HG03139 (cell line): ENCODE measurements around the gene CHRNB4.
"Not testable (repeated sequence)": the region's sequence is repeated elsewhere in the genome, so short reads cannot be mapped to it uniquely, and the experiment has no call there.

Source experiments
- ATAC-seq: cut with Tn5 transposase; IDR thresholded peaks from one replicate; pipeline ENCODE4 v1.9.1; 2021; ENCODE audit not compliant: unreplicated experiment

CHRNB4 gene

DNA sequence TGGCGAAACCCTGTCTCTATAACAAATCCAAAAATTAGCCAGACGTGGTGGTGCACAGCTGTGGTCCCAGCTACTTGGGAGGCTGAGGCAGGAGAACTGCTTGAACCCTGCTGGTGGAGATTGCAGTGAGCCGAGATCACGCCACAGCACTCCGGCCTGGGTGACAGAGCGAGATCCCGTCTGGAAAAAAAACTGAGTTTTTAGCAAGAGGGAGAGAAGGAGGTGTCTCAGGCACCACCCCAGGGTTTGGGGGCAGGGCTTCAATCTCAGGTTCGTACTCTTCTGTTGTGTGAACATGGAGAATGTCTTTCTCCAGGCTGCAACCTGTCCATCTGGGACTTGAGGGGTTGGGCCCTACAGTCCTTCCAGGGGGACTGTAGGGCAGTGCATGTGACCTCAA lies 22.9 kb downstream of the CHRNB4 start:
- ATAC-seq: no peak

DNA sequence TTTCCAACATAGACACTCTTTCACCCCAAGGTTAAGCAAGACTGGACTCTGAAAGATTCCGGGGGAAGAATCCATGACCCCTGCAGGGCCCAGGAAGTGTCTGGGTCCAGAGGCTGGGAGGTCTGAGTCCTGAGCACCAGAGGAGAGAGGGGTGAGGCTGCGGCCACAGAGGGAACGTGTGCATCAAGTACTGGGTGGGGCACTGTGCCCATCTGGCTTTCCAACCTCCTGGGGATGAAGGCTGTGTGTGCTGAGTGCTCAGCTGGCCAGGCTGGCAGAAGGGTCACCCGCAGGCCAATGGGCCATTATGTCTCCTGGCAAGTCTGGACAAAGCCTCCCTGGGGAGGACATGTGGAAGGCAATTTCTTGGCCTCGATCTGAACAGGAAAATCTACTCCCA lies 23.5 kb downstream of the CHRNB4 start:
- no peak for ATAC-seq

GRCh38 chr15:78617076-78617475 lies 23.9 kb downstream of the CHRNB4 start:
- ATAC-seq: no peak

GRCh38 chr15:78616506-78616905 lies 24.5 kb downstream of the CHRNB4 start:
- no peak for ATAC-seq

DNA sequence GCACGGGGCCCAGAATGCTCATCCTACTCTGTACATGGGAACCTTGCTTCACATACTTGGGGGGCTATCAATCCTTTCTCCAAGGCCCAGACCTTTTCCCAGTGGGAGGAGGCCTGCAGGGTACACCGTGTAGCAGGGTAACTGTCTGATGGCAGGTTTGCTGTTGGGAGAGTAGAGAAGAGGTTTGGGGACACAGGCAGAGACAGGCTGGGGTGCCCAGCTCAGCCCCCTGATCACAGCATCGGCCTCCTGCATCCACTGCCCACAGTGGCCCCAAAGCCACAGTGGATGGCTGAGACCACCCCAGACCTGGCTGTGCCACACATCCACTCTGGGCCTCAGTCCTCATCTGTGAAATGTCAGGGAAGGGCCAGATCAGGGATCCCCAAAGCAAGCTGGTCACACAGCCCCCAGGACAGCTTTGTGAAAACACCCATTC lies 25.8 kb downstream of the CHRNB4 start:
- ATAC-seq: no peak

DNA sequence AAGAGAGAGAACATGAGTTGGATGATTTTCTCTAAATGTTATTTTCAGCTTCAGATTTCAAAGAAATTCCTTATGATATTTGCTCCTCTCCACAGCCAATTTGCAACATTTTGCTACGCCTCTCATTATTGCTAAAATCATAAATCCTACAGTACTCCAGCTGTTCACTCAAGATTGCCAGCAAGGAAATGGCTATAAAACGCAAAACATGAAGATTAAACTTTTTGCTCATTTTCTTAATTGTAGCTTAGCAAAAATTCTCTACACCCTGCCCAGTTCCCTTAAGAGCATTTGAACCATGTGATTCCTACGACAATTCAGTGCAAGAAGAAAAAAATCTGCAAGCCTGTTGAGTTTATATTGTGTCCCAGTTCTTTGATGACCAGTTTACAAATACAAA lies 27.0 kb downstream of the CHRNB4 start:
- no peak for ATAC-seq

DNA sequence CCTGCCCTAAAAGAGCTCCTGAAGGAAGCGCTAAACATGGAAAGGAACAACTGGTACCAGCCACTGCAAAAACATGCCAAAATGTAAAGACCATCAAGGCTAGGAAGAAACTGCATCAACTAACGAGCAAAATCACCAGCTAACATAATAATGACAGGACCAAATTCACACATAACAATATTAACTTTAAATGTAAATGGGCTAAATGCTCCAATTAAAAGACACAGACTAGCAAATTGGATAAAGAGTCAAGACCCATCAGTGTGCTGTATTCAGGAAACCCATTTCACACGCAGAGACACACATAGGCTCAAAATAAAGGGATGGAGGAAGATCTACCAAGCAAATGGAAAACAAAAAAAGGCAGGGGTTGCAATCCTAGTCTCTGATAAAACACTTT lies 31.5 kb downstream of the CHRNB4 start:
- not testable (repeated sequence) for ATAC-seq

GRCh38 chr15:78605680-78606079 lies 35.3 kb downstream of the CHRNB4 start:
- no peak for ATAC-seq

DNA sequence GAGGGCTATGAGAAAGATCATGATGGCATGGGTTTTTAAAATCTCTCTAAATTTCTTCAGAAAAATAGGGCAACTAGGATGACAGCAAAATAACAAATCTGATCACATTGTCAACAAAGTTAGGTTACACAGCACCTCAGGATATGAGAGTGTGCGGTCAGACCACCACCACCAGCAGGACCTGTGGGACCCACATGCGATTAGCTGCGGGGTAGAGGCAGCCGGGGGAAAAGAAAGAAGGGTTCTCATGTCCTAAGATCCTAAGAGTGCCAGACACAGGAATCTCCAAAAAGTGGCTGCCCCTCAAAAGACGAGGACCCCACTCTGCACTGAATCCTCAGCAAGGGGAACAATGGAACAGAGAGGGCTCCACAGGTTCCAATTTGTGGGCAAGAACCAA lies 35.8 kb downstream of the CHRNB4 start:
- ATAC-seq: no peak

DNA sequence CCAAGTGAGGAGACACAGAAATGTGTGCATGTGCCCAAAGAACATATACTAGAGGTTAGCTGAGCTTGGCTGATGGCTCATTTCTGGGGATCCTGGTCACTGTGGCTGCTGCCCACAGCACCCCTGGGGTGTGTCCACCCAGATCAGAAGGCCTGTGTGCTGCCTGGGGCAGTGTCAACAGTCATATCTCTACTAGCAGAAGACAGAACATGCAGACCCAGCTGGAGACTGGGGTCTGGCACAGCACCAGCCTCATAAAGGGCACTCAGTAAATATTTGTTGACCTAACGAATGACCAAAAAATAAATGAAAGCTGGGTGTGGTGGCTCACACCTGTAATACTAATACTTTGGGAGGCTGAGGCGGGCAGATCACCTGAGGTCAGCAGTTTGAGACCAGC lies 36.6 kb downstream of the CHRNB4 start:
- no peak for ATAC-seq

GRCh38 chr15:78603467-78603866 lies 37.5 kb downstream of the CHRNB4 start:
- no peak for ATAC-seq

DNA sequence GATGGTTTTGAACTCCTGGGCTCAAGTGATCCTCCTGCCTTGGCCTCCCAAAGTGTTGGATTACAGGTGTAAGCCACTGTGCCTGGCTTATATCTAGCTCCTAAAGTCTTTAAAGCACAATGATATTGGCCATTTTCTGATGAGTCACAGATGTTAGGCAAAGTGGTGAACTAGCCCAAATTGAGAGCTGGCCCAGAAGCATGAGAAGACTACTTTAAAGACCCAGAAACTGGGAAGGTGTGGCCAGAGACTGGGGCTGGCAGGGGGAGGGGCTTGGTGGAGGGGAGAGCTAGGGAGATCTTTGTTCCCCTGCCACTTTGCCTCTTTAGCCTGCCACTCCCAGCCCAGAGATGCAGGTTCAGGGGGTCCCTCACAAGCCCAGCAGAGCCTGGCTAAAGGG lies 41.8 kb downstream of the CHRNB4 start:
- no peak for ATAC-seq

DNA sequence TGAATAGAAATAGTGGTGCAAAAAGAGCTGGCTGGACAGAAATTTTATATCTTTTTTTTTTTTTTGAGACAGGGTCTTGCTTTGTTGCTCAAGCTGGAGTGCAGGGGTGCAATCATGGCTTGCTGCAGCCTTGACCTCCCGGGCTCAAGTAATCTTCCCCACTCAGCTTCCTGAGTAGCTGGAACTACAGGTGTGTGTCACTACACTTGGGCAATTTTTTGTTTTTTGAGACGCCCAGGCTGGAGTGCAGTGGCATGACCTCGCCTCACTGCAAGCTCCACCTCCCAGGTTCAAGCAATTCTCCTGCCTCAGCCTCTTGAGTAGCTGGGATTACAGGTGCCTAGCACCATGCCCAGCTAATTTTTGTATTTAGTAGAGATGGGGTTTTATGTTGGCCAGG lies 42.7 kb downstream of the CHRNB4 start:
- no peak for ATAC-seq

GRCh38 chr15:78597583-78597982 lies 43.4 kb downstream of the CHRNB4 start:
- ATAC-seq: no peak

DNA sequence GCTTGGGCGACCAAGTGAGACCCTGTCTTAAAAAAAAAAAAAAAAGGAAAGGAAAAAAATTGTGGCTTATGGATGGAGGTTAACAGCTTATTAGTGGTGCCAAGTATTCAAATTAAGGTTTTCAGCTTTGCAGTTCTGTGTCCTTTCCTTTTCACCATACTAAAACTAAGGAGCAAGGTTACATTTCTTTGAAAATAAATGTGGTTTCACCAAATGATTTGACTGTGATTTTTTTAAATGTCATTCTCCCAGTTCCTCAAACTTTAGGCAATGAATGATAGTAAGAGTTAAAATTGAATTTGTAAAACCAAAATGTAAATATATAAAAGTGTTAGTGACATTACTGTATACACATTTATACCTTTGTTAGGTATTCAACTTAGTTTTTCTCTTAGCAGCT lies 66.1 kb downstream of the CHRNB4 start:
- no peak for ATAC-seq
